K562 (cell line): ENCODE results near the gene ABCB6. TPM values are rescaled to one million over a fixed set of nuclear protein-coding genes. Genes with fewer than 3 reads are reported as not detected.
A peak's percentile ranks its signal among the peaks of the same experiment; 100 is the strongest.

ENCODE experiments used
- ADNP ChIP-seq: fragments of 200-800 bp; sonication (Bioruptor generic); IDR thresholded peaks from 2 replicates; pipeline ENCODE4 v1.6.1; 2016; ENCODE audit warnings: missing genetic modification characterization, missing compliant biosample characterization
- CBX8 ChIP-seq: fragments of 200-600 bp; sonication (generic); IDR thresholded peaks from 2 replicates; pipeline ENCODE4 v1.6.1; 2012; ENCODE audit warnings: borderline replicate concordance, mixed run types, low read depth, mild to moderate bottlenecking, moderate library complexity, mixed read lengths, low read length, control low read depth, inconsistent platforms; ENCODE audit not compliant: poor library complexity, severe bottlenecking; ENCODE audit errors: extremely low read depth
- DMBX1 ChIP-seq: fragments of 250-450 bp; sonication (Bioruptor Pico); IDR thresholded peaks from 2 replicates; pipeline ENCODE4 v1.8.0; 2022; ENCODE audit warnings: inconsistent platforms, mild to moderate bottlenecking, moderate library complexity, borderline replicate concordance
- EZH2 ChIP-seq: IDR thresholded peaks from 2 replicates; pipeline ENCODE4 v1.6.1; 2012; ENCODE audit warnings: low read depth, mild to moderate bottlenecking, inconsistent platforms, low read length, borderline replicate concordance
- GTF2A2 ChIP-seq: IDR thresholded peaks from 2 replicates; pipeline ENCODE4 v1.6.1; 2016; ENCODE audit warnings: mild to moderate bottlenecking, missing genetic modification characterization, missing compliant biosample characterization
- KAT7 ChIP-seq: sonication (generic); formaldehyde crosslinking; IDR thresholded peaks from 2 replicates; pipeline ENCODE4 v1.8.0; 2022; ENCODE audit warnings: missing genetic modification reagents, mild to moderate bottlenecking, borderline replicate concordance
- KLF1 ChIP-seq: fragments of 450-650 bp; IDR thresholded peaks from 2 replicates; pipeline ENCODE4 v1.6.1; 2016; ENCODE audit warnings: missing genetic modification characterization, missing compliant biosample characterization
- MYBL2 ChIP-seq, 2 experiments: fragments of 450-650 bp in 1 of 2; sonication (generic) in 1 of 2; formaldehyde crosslinking in 1 of 2; IDR thresholded peaks; 2 replicates each; pipeline versions ENCODE4 v1.6.1 to v1.8.1; 2017 to 2022; ENCODE audit warnings: borderline replicate concordance in 1 of 2, inconsistent platforms in 1 of 2, low read depth in 1 of 2, mild to moderate bottlenecking in 1 of 2, missing genetic modification reagents in 1 of 2, moderate library complexity in 1 of 2
- MYNN ChIP-seq, 2 experiments: sonication (generic); formaldehyde crosslinking in 1 of 2; IDR thresholded peaks; 2 replicates each; pipeline versions ENCODE4 v1.5.0 to v1.6.1; 2016 to 2020; ENCODE audit warnings: antibody characterized with exemption in 1 of 2, missing genetic modification reagents in 1 of 2
- RCOR1 ChIP-seq, 2 experiments: IDR thresholded peaks; 2 replicates each; pipeline ENCODE4 v1.6.1; 2012; ENCODE audit warnings: low read depth in 2 of 2, low read length in 2 of 2, borderline replicate concordance in 1 of 2, improper control_type of control experiment in 1 of 2
- XRCC4 ChIP-seq: IDR thresholded peaks from one replicate; pipeline ENCODE4 v1.6.1; 2011; ENCODE audit not compliant: insufficient read depth, insufficient read length; ENCODE audit errors: extremely low read depth
- ZNF121 ChIP-seq: sonication (generic); formaldehyde crosslinking; conservative IDR thresholded peaks from 2 replicates; pipeline ENCODE4 v1.8.0; 2022; ENCODE audit warnings: missing genetic modification reagents
- ZNF133 ChIP-seq: fragments of 250-450 bp; sonication (Bioruptor Pico); IDR thresholded peaks from 2 replicates; pipeline ENCODE4 v1.4.0; 2020; ENCODE audit warnings: mild to moderate bottlenecking
- ZNF436 ChIP-seq: fragments of 250-450, 450-650 bp; sonication (Bioruptor Pico); formaldehyde crosslinking; IDR thresholded peaks from 2 replicates; pipeline ENCODE4 v1.7.0; 2020; ENCODE audit warnings: mild to moderate bottlenecking
- ZNF444 ChIP-seq: fragments of 250-450 bp; sonication (Bioruptor Pico); IDR thresholded peaks from 2 replicates; pipeline ENCODE4 v1.4.0; 2020; ENCODE audit warnings: mild to moderate bottlenecking, moderate library complexity
- ZSCAN29 ChIP-seq: fragments of 450-650 bp; IDR thresholded peaks from 2 replicates; pipeline ENCODE4 v1.6.1; 2017
- polyA plus RNA-seq, 8 experiments: library from polyadenylated mRNA; depleted of rRNA in 4 of 8; stranded (reverse) in 5 of 8; unstranded in 3 of 8; fragments of >200 nt; fragmentation: Nextera tagmentation in 2 of 8; fragmentation: Illumina TruSeq in 1 of 8; extraction: Ambion mirVana in 2 of 8; extraction: Trizol in 1 of 8; gene quantifications; 2 replicates each; pipeline versions ENCODE4 v1.2.1 to v1.2.3, GENCODE V29; 2011 to 2014; ENCODE audit warnings: inconsistent platforms in 1 of 8, missing spikeins in 1 of 8
- total RNA-seq, 7 experiments: library from RNA; depleted of rRNA in 6 of 7; stranded (reverse); fragments of >200 nt in 6 of 7; fragmentation: Illumina TruSeq in 2 of 7; extraction: Trizol in 2 of 7; gene quantifications; 2 replicates each; pipeline versions ENCODE4 v1.2.1 to v1.2.3, GENCODE V29; 2011 to 2021; ENCODE audit warnings: low replicate concordance in 1 of 7
- TF ChIP-seq, protein P1 (sequence below): fragments of 250-450 bp; sonication (Bioruptor Pico); IDR thresholded peaks from 2 replicates; pipeline ENCODE4 v1.8.0; 2021; ENCODE audit warnings: moderate library complexity, mild to moderate bottlenecking, inconsistent platforms
- TF ChIP-seq, protein P2 (sequence below): sonication (generic); formaldehyde crosslinking; IDR thresholded peaks from 2 replicates; pipeline ENCODE4 v1.8.1; 2022; ENCODE audit warnings: missing genetic modification reagents
- TF ChIP-seq, protein P3 (sequence below): fragments of 250-450 bp; sonication (Bioruptor Pico); IDR thresholded peaks from 2 replicates; pipeline ENCODE4 v1.8.0; 2022; ENCODE audit warnings: moderate library complexity, mild to moderate bottlenecking, inconsistent platforms
- TF ChIP-seq, protein P4 (sequence below): sonication (generic); formaldehyde crosslinking; IDR thresholded peaks from 2 replicates; pipeline ENCODE4 v1.8.0; 2022; ENCODE audit warnings: mild to moderate bottlenecking, missing genetic modification reagents

ABCB6 gene
- total and polyA plus RNA-seq, 9 of the 15 experiments (the other 6 are each of a cell fraction or from before 2014, with no cell fraction given): 3.7 to 29.8 (median 16.8) TPM

DNA sequence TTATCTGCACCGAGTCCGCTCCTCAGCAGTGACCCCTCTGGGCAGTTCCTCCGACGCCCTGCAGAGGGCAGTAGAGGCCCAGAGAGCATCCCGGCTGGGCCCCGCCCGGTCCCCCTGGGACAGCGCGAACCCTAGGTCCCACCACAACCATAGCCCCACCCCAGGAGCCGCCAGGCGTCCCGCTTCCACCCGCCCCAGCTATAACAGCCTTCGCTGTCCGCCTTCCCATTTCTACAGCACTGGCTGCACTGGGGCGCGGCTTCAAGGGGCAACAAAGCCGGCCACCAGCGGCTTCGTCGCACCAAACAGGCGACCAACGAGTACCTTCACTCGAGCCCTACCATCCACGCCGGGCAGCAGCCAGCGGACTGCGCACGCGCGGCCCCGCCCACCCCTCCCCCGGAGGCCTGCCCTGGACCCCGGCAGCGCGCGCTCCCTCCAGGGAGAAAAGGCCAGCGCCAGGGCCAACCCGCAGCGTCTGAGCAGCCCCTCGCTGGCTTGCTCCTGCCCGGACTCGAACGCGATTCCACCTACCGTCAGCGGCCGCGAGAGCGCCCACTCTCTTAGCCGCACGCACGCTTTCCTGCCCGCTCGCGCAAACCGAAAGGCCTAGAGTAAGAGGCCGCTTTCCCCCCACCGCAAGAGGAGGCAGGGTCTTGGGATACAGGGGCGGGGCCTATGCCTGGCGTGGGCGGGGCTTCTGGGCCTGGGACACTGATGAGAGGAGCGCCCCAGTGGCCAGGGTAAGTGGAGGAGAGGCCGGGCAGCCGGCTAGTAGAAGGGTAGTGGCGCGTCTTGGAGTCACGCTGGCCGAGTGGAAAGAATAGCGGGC is 58.4 kb downstream of the ABCB6 start, which contains the start of gene NHEJ1 (continued):
- TF ChIP-seq RCOR1 (IDR thresholded peaks at IDR 0.05; ENCODE audit: borderline replicate concordance in 1 of 2, low read depth in 2 of 2, low read length in 2 of 2) (0 out of 4 replicates have a peak, but pooled peaks of 1 of the 2 experiments have one; percentile 38), ADNP (tag) (no peak), XRCC4 (no peak), KLF1 (tag) (no peak), CBX8 (no peak), MYBL2 (IDR thresholded peaks at IDR 0.05; ENCODE audit: low read depth) (no peak), MYBL2 (CRISPR knock-in tag; IDR thresholded peaks at IDR 0.05; ENCODE audit: borderline replicate concordance) (no peak), ZNF444 (CRISPR knock-in tag) (no peak), ZNF436 (CRISPR knock-in tag) (no peak), ZSCAN29 (no peak), GTF2A2 (tag) (no peak), ZNF121 (CRISPR knock-in tag) (no peak), MYNN (IDR thresholded peaks at IDR 0.05) (no peak; the same call in 1 of the 2 replicates), MYNN (CRISPR knock-in tag; IDR thresholded peaks at IDR 0.05) (no peak), DMBX1 (no peak), ZNF133 (CRISPR knock-in tag) (no peak), KAT7 (CRISPR knock-in tag) (no peak), EZH2 (no peak)
- TF ChIP-seq, protein P1, sequence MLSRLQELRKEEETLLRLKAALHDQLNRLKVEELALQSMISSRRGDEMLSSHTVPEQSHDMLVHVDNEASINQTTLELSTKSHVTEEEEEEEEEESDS (CRISPR knock-in tag): no peak
- TF ChIP-seq, protein P2, sequence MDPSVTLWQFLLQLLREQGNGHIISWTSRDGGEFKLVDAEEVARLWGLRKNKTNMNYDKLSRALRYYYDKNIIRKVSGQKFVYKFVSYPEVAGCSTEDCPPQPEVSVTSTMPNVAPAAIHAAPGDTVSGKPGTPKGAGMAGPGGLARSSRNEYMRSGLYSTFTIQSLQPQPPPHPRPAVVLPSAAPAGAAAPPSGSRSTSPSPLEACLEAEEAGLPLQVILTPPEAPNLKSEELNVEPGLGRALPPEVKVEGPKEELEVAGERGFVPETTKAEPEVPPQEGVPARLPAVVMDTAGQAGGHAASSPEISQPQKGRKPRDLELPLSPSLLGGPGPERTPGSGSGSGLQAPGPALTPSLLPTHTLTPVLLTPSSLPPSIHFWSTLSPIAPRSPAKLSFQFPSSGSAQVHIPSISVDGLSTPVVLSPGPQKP (CRISPR knock-in tag): no peak
- TF ChIP-seq, protein P3, sequence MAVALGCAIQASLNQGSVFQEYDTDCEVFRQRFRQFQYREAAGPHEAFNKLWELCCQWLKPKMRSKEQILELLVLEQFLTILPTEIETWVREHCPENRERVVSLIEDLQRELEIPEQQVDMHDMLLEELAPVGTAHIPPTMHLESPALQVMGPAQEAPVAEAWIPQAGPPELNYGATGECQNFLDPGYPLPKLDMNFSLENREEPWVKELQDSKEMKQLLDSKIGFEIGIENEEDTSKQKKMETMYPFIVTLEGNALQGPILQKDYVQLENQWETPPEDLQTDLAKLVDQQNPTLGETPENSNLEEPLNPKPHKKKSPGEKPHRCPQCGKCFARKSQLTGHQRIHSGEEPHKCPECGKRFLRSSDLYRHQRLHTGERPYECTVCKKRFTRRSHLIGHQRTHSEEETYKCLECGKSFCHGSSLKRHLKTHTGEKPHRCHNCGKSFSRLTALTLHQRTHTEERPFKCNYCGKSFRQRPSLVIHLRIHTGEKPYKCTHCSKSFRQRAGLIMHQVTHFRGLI (CRISPR knock-in tag): no peak
- TF ChIP-seq, protein P4, sequence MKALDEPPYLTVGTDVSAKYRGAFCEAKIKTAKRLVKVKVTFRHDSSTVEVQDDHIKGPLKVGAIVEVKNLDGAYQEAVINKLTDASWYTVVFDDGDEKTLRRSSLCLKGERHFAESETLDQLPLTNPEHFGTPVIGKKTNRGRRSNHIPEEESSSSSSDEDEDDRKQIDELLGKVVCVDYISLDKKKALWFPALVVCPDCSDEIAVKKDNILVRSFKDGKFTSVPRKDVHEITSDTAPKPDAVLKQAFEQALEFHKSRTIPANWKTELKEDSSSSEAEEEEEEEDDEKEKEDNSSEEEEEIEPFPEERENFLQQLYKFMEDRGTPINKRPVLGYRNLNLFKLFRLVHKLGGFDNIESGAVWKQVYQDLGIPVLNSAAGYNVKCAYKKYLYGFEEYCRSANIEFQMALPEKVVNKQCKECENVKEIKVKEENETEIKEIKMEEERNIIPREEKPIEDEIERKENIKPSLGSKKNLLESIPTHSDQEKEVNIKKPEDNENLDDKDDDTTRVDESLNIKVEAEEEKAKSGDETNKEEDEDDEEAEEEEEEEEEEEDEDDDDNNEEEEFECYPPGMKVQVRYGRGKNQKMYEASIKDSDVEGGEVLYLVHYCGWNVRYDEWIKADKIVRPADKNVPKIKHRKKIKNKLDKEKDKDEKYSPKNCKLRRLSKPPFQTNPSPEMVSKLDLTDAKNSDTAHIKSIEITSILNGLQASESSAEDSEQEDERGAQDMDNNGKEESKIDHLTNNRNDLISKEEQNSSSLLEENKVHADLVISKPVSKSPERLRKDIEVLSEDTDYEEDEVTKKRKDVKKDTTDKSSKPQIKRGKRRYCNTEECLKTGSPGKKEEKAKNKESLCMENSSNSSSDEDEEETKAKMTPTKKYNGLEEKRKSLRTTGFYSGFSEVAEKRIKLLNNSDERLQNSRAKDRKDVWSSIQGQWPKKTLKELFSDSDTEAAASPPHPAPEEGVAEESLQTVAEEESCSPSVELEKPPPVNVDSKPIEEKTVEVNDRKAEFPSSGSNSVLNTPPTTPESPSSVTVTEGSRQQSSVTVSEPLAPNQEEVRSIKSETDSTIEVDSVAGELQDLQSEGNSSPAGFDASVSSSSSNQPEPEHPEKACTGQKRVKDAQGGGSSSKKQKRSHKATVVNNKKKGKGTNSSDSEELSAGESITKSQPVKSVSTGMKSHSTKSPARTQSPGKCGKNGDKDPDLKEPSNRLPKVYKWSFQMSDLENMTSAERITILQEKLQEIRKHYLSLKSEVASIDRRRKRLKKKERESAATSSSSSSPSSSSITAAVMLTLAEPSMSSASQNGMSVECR (CRISPR knock-in tag): peak; percentile 83
